Measurements from ENCODE around the gene USP24.

DNA sequence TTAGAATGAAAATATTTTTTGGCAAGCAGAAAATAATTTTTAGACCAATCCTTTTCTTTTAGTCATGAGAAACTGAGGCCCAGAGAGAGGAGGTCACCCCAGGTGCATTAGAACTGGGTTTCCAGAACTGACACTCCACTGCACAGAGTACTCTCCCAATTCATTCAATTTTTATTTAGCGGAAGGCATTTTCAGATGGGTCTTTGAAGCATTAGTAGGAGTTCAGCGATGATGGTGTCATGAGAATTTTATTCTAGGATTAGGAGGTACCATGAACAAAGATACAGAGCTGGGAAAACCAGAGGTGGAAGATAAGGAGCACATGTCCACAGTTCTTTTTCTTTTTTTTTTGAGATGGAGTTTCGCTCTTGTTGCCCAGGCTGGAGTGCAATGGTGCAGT lies 173.6 kb downstream of the USP24 start:
- TF ChIP-seq, protein P1, sequence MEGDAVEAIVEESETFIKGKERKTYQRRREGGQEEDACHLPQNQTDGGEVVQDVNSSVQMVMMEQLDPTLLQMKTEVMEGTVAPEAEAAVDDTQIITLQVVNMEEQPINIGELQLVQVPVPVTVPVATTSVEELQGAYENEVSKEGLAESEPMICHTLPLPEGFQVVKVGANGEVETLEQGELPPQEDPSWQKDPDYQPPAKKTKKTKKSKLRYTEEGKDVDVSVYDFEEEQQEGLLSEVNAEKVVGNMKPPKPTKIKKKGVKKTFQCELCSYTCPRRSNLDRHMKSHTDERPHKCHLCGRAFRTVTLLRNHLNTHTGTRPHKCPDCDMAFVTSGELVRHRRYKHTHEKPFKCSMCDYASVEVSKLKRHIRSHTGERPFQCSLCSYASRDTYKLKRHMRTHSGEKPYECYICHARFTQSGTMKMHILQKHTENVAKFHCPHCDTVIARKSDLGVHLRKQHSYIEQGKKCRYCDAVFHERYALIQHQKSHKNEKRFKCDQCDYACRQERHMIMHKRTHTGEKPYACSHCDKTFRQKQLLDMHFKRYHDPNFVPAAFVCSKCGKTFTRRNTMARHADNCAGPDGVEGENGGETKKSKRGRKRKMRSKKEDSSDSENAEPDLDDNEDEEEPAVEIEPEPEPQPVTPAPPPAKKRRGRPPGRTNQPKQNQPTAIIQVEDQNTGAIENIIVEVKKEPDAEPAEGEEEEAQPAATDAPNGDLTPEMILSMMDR (conservative IDR thresholded peaks at IDR 0.05; ENCODE audit: low read depth, low read length), result no peak
- TF ChIP-seq EZH2 (IDR thresholded peaks at IDR 0.05; ENCODE audit: borderline replicate concordance, low read depth, low read length, poor library complexity, severe bottlenecking), result no peak
